ENCODE results near the gene TNP2.

DNA sequence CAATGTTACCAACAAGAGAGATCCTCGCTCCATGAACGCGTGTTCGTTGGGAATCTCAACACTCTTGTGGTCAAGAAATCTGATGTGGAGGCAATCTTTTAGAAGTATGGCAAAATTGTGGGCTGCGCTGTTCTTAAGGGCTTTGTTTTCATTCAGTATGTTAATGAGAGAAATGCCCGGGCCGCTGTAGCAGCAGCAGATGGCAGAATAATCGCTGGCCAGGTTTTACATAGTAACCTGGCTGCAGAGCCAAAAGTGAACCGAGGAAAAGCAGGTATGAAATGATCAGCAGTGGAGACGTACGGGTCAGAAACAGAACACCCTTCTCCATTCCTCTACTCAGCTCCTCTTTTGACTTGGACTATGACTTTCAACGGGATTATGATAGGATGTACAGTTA lies 26.5 kb downstream of the TNP2 start:
- TF ChIP-seq POLR2AphosphoS5 (IDR thresholded peaks at IDR 0.05; ENCODE audit: low read depth, low read length) (no peak), POLR2A (IDR thresholded peaks at IDR 0.05; ENCODE audit: low read depth, low read length) (no peak), PAX5 (IDR thresholded peaks at IDR 0.05; ENCODE audit: insufficient read depth, low read length, severe bottlenecking) (no peak)
